ENCODE data around the gene NF1.
"Not testable (repeated sequence)": the region's sequence is repeated elsewhere in the genome, so short reads cannot be mapped to it uniquely, and the experiment has no call there.

Gene NF1

GRCh38 chr17:31320791-31321190, 226.0 kb downstream of the NF1 start:
- H3K9ac ChIP-seq (ENCODE audit: low read length): no peak overlapping the region
- H3K27ac ChIP-seq (ENCODE audit: low read depth, low read length): no peak overlapping the region
- H3K4me3 ChIP-seq (ENCODE audit: low read depth in 1 of 2, low read length in 2 of 2): no peak overlapping the region
- H3K27me3 ChIP-seq (ENCODE audit: control insufficient read depth in 1 of 2, insufficient read depth in 2 of 2, low read length in 2 of 2): no peaks in the 10 kb centered on the region
- H3K9me3 ChIP-seq (ENCODE audit: low read length): no peaks in the 10 kb centered on the region
- peaks cover 3% of the 10 kb centered on the region for H3K4me1 ChIP-seq (ENCODE audit: insufficient read depth, low read length)
- peaks cover 2% of the 10 kb centered on the region for H3K36me3 ChIP-seq (ENCODE audit: insufficient read depth, low read length)

GRCh38 chr17:31321481-31321880, 226.7 kb downstream of the NF1 start, which contains the start of gene EVI2A:
Gene EVI2A, minus strand, starts transcription at chr17:31321622. Its CDS starts 2,609 bp downstream, at chr17:31319013.
- Histone ChIP-seq H3K27ac (ENCODE audit: low read depth, low read length) (no peak within 1 kb of the TSS), H3K4me3 (ENCODE audit: low read depth in 1 of 2, low read length in 2 of 2) (no peak within 1 kb of the TSS), H3K9ac (ENCODE audit: low read length) (no peak within 1 kb of the TSS), H3K9me3 (ENCODE audit: low read length) (no peaks in the 10 kb centered on the region), H3K4me1 (ENCODE audit: insufficient read depth, low read length) (peaks cover 3% of the 10 kb centered on the region), H3K27me3 (ENCODE audit: control insufficient read depth in 1 of 2, insufficient read depth in 2 of 2, low read length in 2 of 2) (no peaks in the 10 kb centered on the region), H3K36me3 (ENCODE audit: insufficient read depth, low read length) (peaks cover 9% of the 10 kb centered on the region)

GRCh38 chr17:31321966-31322365, 227.2 kb downstream of the NF1 start:
- Histone ChIP-seq H3K4me3 (ENCODE audit: low read depth in 1 of 2, low read length in 2 of 2) (no peak overlapping the region), H3K4me1 (ENCODE audit: insufficient read depth, low read length) (peaks cover 3% of the 10 kb centered on the region), H3K9me3 (ENCODE audit: low read length) (no peaks in the 10 kb centered on the region), H3K27ac (ENCODE audit: low read depth, low read length) (no peak overlapping the region), H3K27me3 (ENCODE audit: control insufficient read depth in 1 of 2, insufficient read depth in 2 of 2, low read length in 2 of 2) (no peaks in the 10 kb centered on the region), H3K9ac (ENCODE audit: low read length) (no peak overlapping the region), H3K36me3 (ENCODE audit: insufficient read depth, low read length) (peaks cover 11% of the 10 kb centered on the region)

- Histone ChIP-seq H3K9me3 (ENCODE audit: low read length) (no peaks in the 10 kb centered on the region), H3K27ac (ENCODE audit: low read depth, low read length) (no peak overlapping the region), H3K4me3 (ENCODE audit: low read depth in 1 of 2, low read length in 2 of 2) (no peak overlapping the region), H3K9ac (ENCODE audit: low read length) (no peak overlapping the region), H3K4me1 (ENCODE audit: insufficient read depth, low read length) (peaks cover 3% of the 10 kb centered on the region), H3K36me3 (ENCODE audit: insufficient read depth, low read length) (peaks cover 17% of the 10 kb centered on the region), H3K27me3 (ENCODE audit: control insufficient read depth in 1 of 2, insufficient read depth in 2 of 2, low read length in 2 of 2) (no peaks in the 10 kb centered on the region)
These were observed 228.8 kb downstream of the NF1 start for GRCh38 chr17:31323551-31323950.

- H3K4me3 ChIP-seq (ENCODE audit: low read depth in 1 of 2, low read length in 2 of 2): no peak overlapping the region
These were observed 232.9 kb downstream of the NF1 start for GRCh38 chr17:31327534-31328159.

GRCh38 chr17:31328160-31328535, 233.4 kb downstream of the NF1 start:
- H3K4me1 ChIP-seq (ENCODE audit: insufficient read depth, low read length): no peaks in the 10 kb centered on the region
- H3K27me3 ChIP-seq (ENCODE audit: control insufficient read depth in 1 of 2, insufficient read depth in 2 of 2, low read length in 2 of 2): no peaks in the 10 kb centered on the region
- H3K9ac ChIP-seq (ENCODE audit: low read length): no peak overlapping the region
- H3K27ac ChIP-seq (ENCODE audit: low read depth, low read length): no peak overlapping the region
- H3K4me3 ChIP-seq (ENCODE audit: low read depth in 1 of 2, low read length in 2 of 2): no peak overlapping the region
- no peaks in the 10 kb centered on the region for H3K9me3 ChIP-seq (ENCODE audit: low read length)
- peaks cover 17% of the 10 kb centered on the region for H3K36me3 ChIP-seq (ENCODE audit: insufficient read depth, low read length)

More at GRCh38 chr17:31327534-31328159, 232.9 kb downstream of the NF1 start:
- H3K9ac ChIP-seq (ENCODE audit: low read length): no peak overlapping the region
- H3K27ac ChIP-seq (ENCODE audit: low read depth, low read length): no peak overlapping the region
- H3K4me1 ChIP-seq (ENCODE audit: insufficient read depth, low read length): no peaks in the 10 kb centered on the region
- H3K27me3 ChIP-seq (ENCODE audit: control insufficient read depth in 1 of 2, insufficient read depth in 2 of 2, low read length in 2 of 2): no peaks in the 10 kb centered on the region
- H3K36me3 ChIP-seq (ENCODE audit: insufficient read depth, low read length): peaks cover 17% of the 10 kb centered on the region
- H3K9me3 ChIP-seq (ENCODE audit: low read length): no peaks in the 10 kb centered on the region

GRCh38 chr17:31329221-31329620, 234.4 kb downstream of the NF1 start:
- no peaks in the 10 kb centered on the region for H3K27me3 ChIP-seq (ENCODE audit: control insufficient read depth in 1 of 2, insufficient read depth in 2 of 2, low read length in 2 of 2)
- no peak overlapping the region for H3K27ac ChIP-seq (ENCODE audit: low read depth, low read length)
- no peaks in the 10 kb centered on the region for H3K4me1 ChIP-seq (ENCODE audit: insufficient read depth, low read length)
- H3K36me3 ChIP-seq (ENCODE audit: insufficient read depth, low read length): peaks cover 17% of the 10 kb centered on the region
- no peaks in the 10 kb centered on the region for H3K9me3 ChIP-seq (ENCODE audit: low read length)
- H3K9ac ChIP-seq (ENCODE audit: low read length): no peak overlapping the region
- no peak overlapping the region for H3K4me3 ChIP-seq (ENCODE audit: low read depth in 1 of 2, low read length in 2 of 2)

GRCh38 chr17:31339906-31340661, 245.3 kb downstream of the NF1 start:
- Histone ChIP-seq H3K4me3 (ENCODE audit: low read depth in 1 of 2, low read length in 2 of 2) (no peak overlapping the region), H3K27me3 (ENCODE audit: control insufficient read depth in 1 of 2, insufficient read depth in 2 of 2, low read length in 2 of 2) (no peaks in the 10 kb centered on the region), H3K9ac (ENCODE audit: low read length) (no peak overlapping the region), H3K36me3 (ENCODE audit: insufficient read depth, low read length) (peaks cover 21% of the 10 kb centered on the region), H3K4me1 (ENCODE audit: insufficient read depth, low read length) (no peaks in the 10 kb centered on the region), H3K9me3 (ENCODE audit: low read length) (no peaks in the 10 kb centered on the region), H3K27ac (ENCODE audit: low read depth, low read length) (no peak overlapping the region)

GRCh38 chr17:31345191-31345747, 250.5 kb downstream of the NF1 start:
- H3K9me3 ChIP-seq (ENCODE audit: low read length); H3K27me3 ChIP-seq (ENCODE audit: control insufficient read depth in 1 of 2, insufficient read depth in 2 of 2, low read length in 2 of 2); H3K9ac ChIP-seq (ENCODE audit: low read length); H3K4me3 ChIP-seq (ENCODE audit: low read depth in 1 of 2, low read length in 2 of 2); H3K27ac ChIP-seq (ENCODE audit: low read depth, low read length); H3K4me1 ChIP-seq (ENCODE audit: insufficient read depth, low read length): not testable (repeated sequence)
- peaks cover 20% of the 10 kb centered on the region for H3K36me3 ChIP-seq (ENCODE audit: insufficient read depth, low read length)

- H3K9ac ChIP-seq (ENCODE audit: low read length): no peak overlapping the region
- H3K27ac ChIP-seq (ENCODE audit: low read depth, low read length): no peak overlapping the region
- H3K27me3 ChIP-seq (ENCODE audit: control insufficient read depth in 1 of 2, insufficient read depth in 2 of 2, low read length in 2 of 2): no peaks in the 10 kb centered on the region
- no peak overlapping the region for H3K4me3 ChIP-seq (ENCODE audit: low read depth in 1 of 2, low read length in 2 of 2)
- no peaks in the 10 kb centered on the region for H3K9me3 ChIP-seq (ENCODE audit: low read length)
- H3K4me1 ChIP-seq (ENCODE audit: insufficient read depth, low read length): no peaks in the 10 kb centered on the region
- H3K36me3 ChIP-seq (ENCODE audit: insufficient read depth, low read length): peaks cover 21% of the 10 kb centered on the region
These were observed 254.7 kb downstream of the NF1 start for GRCh38 chr17:31349454-31349853.

- Histone ChIP-seq H3K36me3 (ENCODE audit: insufficient read depth, low read length) (peaks cover 24% of the 10 kb centered on the region), H3K27me3 (ENCODE audit: control insufficient read depth in 1 of 2, insufficient read depth in 2 of 2, low read length in 2 of 2) (no peaks in the 10 kb centered on the region), H3K9ac (ENCODE audit: low read length) (no peak overlapping the region), H3K4me1 (ENCODE audit: insufficient read depth, low read length) (no peaks in the 10 kb centered on the region), H3K4me3 (ENCODE audit: low read depth in 1 of 2, low read length in 2 of 2) (no peak overlapping the region), H3K27ac (ENCODE audit: low read depth, low read length) (no peak overlapping the region), H3K9me3 (ENCODE audit: low read length) (no peaks in the 10 kb centered on the region)
These were observed 261.2 kb downstream of the NF1 start for GRCh38 chr17:31355935-31356334.
